NT2/D1 (cell line): ENCODE data around the gene WDR5.
A peak's percentile ranks its signal among the peaks of the same experiment; 100 is the strongest.

Experiments used
- DNase-seq: peaks from one replicate; pipeline ENCODE4 v3.0.0-alpha.2; 2011; ENCODE audit warnings: low read depth, low spot score
- H3K27me3 ChIP-seq: 2 replicates; pipeline ENCODE4 v1.6.0; 2011; ENCODE audit warnings: mild to moderate bottlenecking; ENCODE audit not compliant: insufficient read length, insufficient read depth
- H3K36me3 ChIP-seq: 2 replicates; pipeline ENCODE4 v1.6.1; 2011; ENCODE audit warnings: mild to moderate bottlenecking, low read length, mixed read lengths; ENCODE audit not compliant: insufficient read depth, insufficient read length
- H3K4me1 ChIP-seq: 2 replicates; pipeline ENCODE4 v1.5.1; 2011; ENCODE audit not compliant: insufficient read depth, insufficient read length
- H3K4me3 ChIP-seq: 2 replicates; pipeline ENCODE4 v1.5.1; 2011; ENCODE audit warnings: low read depth; ENCODE audit not compliant: insufficient read length
- H3K9ac ChIP-seq: 2 replicates; pipeline ENCODE4 v1.6.0; 2011; ENCODE audit warnings: low read depth; ENCODE audit not compliant: insufficient read length
- H3K9me3 ChIP-seq: 2 replicates; pipeline ENCODE4 v1.5.1; 2011; ENCODE audit warnings: mild to moderate bottlenecking, low read length; ENCODE audit not compliant: insufficient read depth
- SUZ12 ChIP-seq: IDR thresholded peaks from 2 replicates; pipeline ENCODE4 v1.6.1; 2011; ENCODE audit not compliant: insufficient read length, insufficient read depth; ENCODE audit errors: extremely low read depth
- YY1 ChIP-seq: IDR thresholded peaks from 2 replicates; pipeline ENCODE4 v1.6.1; 2011; ENCODE audit not compliant: insufficient read length, insufficient read depth
- ZNF274 ChIP-seq: IDR thresholded peaks from 2 replicates; pipeline ENCODE4 v1.6.1; 2011; ENCODE audit warnings: mild to moderate bottlenecking, low read depth, low read length

WDR5 gene

GRCh38 chr9:134175808-134176598 lies 40.1 kb downstream of the WDR5 start:
- H3K4me3 ChIP-seq: no peak overlapping the region
- H3K9ac ChIP-seq: peak overlapping the region; percentile 61
- no peaks in the 10 kb centered on the region for H3K36me3 ChIP-seq
- TF ChIP-seq YY1 (no peak), SUZ12 (no peak), ZNF274 (no peak)
- DNase-seq: no peak
- H3K4me1 ChIP-seq: peaks cover 33% of the 10 kb centered on the region
- H3K27me3 ChIP-seq: no peaks in the 10 kb centered on the region
- no peaks in the 10 kb centered on the region for H3K9me3 ChIP-seq

GRCh38 chr9:134176599-134176968 lies 40.7 kb downstream of the WDR5 start:
- Histone ChIP-seq H3K36me3 (no peaks in the 10 kb centered on the region), H3K4me3 (no peak overlapping the region), H3K27me3 (no peaks in the 10 kb centered on the region), H3K9ac (peak overlapping the region; percentile 16), H3K4me1 (peaks cover 36% of the 10 kb centered on the region), H3K9me3 (no peaks in the 10 kb centered on the region)
- DNase-seq: no peak
- TF ChIP-seq ZNF274 (no peak), YY1 (no peak), SUZ12 (no peak)

- peaks cover 37% of the 10 kb centered on the region for H3K4me1 ChIP-seq
- no peak overlapping the region for H3K4me3 ChIP-seq
- no peaks in the 10 kb centered on the region for H3K36me3 ChIP-seq
- H3K27me3 ChIP-seq: no peaks in the 10 kb centered on the region
- TF ChIP-seq ZNF274: no peak
- no peak for TF ChIP-seq YY1
- TF ChIP-seq SUZ12: no peak
- H3K9me3 ChIP-seq: no peaks in the 10 kb centered on the region
- no peak for DNase-seq
- H3K9ac ChIP-seq: no peak overlapping the region
Measured at GRCh38 chr9:134177186-134177585, 41.3 kb downstream of the WDR5 start.

GRCh38 chr9:134177624-134178393 lies 41.9 kb downstream of the WDR5 start:
- no peak for TF ChIP-seq YY1
- no peak for TF ChIP-seq SUZ12
- Histone ChIP-seq H3K9me3 (no peaks in the 10 kb centered on the region), H3K9ac (no peak overlapping the region), H3K27me3 (no peaks in the 10 kb centered on the region), H3K4me3 (no peak overlapping the region), H3K4me1 (peaks cover 43% of the 10 kb centered on the region), H3K36me3 (no peaks in the 10 kb centered on the region)
- no peak for DNase-seq

GRCh38 chr9:134178394-134178767 lies 42.5 kb downstream of the WDR5 start:
- Histone ChIP-seq H3K4me1 (peaks cover 44% of the 10 kb centered on the region), H3K9ac (no peak overlapping the region)

GRCh38 chr9:134178768-134179551 lies 43.1 kb downstream of the WDR5 start:
- TF ChIP-seq SUZ12 (no peak), ZNF274 (no peak), YY1 (no peak)
- Histone ChIP-seq H3K27me3 (no peaks in the 10 kb centered on the region), H3K9ac (no peak overlapping the region), H3K4me3 (no peak overlapping the region), H3K9me3 (no peaks in the 10 kb centered on the region), H3K4me1 (peaks cover 42% of the 10 kb centered on the region), H3K36me3 (no peaks in the 10 kb centered on the region)
- no peak for DNase-seq

More at GRCh38 chr9:134178394-134178767, 42.5 kb downstream of the WDR5 start:
- H3K27me3 ChIP-seq: no peaks in the 10 kb centered on the region
- no peak for TF ChIP-seq YY1
- no peak for TF ChIP-seq ZNF274
- TF ChIP-seq SUZ12: no peak
- H3K4me3 ChIP-seq: no peak overlapping the region
- no peak for DNase-seq
- no peaks in the 10 kb centered on the region for H3K36me3 ChIP-seq
- H3K9me3 ChIP-seq: no peaks in the 10 kb centered on the region

GRCh38 chr9:134179595-134179917 lies 43.7 kb downstream of the WDR5 start:
- Histone ChIP-seq H3K9me3 (no peaks in the 10 kb centered on the region), H3K4me1 (peaks cover 36% of the 10 kb centered on the region), H3K4me3 (no peak overlapping the region), H3K27me3 (no peaks in the 10 kb centered on the region), H3K9ac (no peak overlapping the region), H3K36me3 (no peaks in the 10 kb centered on the region)
- TF ChIP-seq YY1: no peak
- TF ChIP-seq SUZ12: no peak
- no peak for TF ChIP-seq ZNF274
- DNase-seq: no peak
